GM12878 (cell line): ENCODE results near the gene LCLAT1. TPM values are rescaled to one million over a fixed set of nuclear protein-coding genes. Genes with fewer than 3 reads are reported as not detected.

Experiments used
- ATAC-seq: fragments of 200-7000 bp; cut with Tn5 transposase; 3 replicates; pipeline ENCODE4 v1.9.1; 2020; ENCODE audit warnings: mild to moderate bottlenecking, moderate library complexity
- BruUV-seq: library from RNA; stranded (reverse); fragments of 400-500 nt; replicated peaks from 2 replicates; lab custom pipeline; 2021; lab: Mats Ljungman, UMichigan
- CTCF ChIA-PET: fragments of 300-600 bp; sonication (Branson Sonifier 250); formaldehyde crosslinking; extraction: SDS; loops from one replicate; lab custom pipeline; 2021; ENCODE audit warnings: inconsistent platforms; lab: Yijun Ruan, JAX
- POLR2A ChIA-PET: fragments of 350-600 bp; formaldehyde crosslinking; extraction: SDS; loops from one replicate; lab custom pipeline; 2021; ENCODE audit warnings: inconsistent platforms; lab: Charles Lee
- RAD21 ChIA-PET: fragments of 300-600 bp; sonication (Branson Sonifier 250); formaldehyde crosslinking; loops from one replicate; lab custom pipeline; 2023; ENCODE audit warnings: antibody characterized with exemption; ENCODE audit not compliant: unreplicated experiment; lab: Charles Lee
- SMC1A ChIA-PET: fragments of 300-600 bp; sonication (Branson Sonifier 250); formaldehyde crosslinking; loops from one replicate; lab custom pipeline; 2023; ENCODE audit not compliant: unreplicated experiment, uncharacterized antibody; lab: Charles Lee
- DNase-seq: peaks from one replicate; pipeline ENCODE4 v3.0.0-alpha.2; 2011; ENCODE audit warnings: low read depth, low spot score
- FAIRE-seq: peaks from 3 replicates; lab custom pipeline; 2011; peaks lifted over from hg19 to GRCh38; lab: Jason Lieb, UNC
- H2AFZ ChIP-seq: 2 replicates; pipeline ENCODE4 v1.6.0; 2011; ENCODE audit warnings: low read depth, low read length, control low read depth; ENCODE audit not compliant: control insufficient read depth
- H3K27ac ChIP-seq: 2 replicates; pipeline ENCODE4 v1.5.1; 2011; ENCODE audit warnings: control low read depth; ENCODE audit not compliant: control insufficient read depth, insufficient read depth
- H3K27me3 ChIP-seq, 2 experiments: replicated peaks in 1 of 2; 2 replicates each; pipeline versions ENCODE4 v1.6.0 to v1.6.1; 2011; ENCODE audit warnings: low read length in 1 of 2; ENCODE audit not compliant: control insufficient read depth in 2 of 2, insufficient read depth in 2 of 2
- H3K36me3 ChIP-seq, 2 experiments: 2 replicates each; pipeline ENCODE4 v1.5.1; 2011; ENCODE audit warnings: low read length in 1 of 2; ENCODE audit not compliant: control insufficient read depth in 2 of 2, insufficient read depth in 2 of 2
- H3K4me1 ChIP-seq: 2 replicates; pipeline ENCODE4 v1.6.1; 2011; ENCODE audit warnings: mild to moderate bottlenecking, low read length, moderate library complexity, mixed read lengths; ENCODE audit not compliant: control insufficient read depth, insufficient read depth
- H3K4me2 ChIP-seq: 2 replicates; pipeline ENCODE4 v1.6.0; 2011; ENCODE audit warnings: control low read depth; ENCODE audit not compliant: control insufficient read depth, insufficient read depth
- H3K4me3 ChIP-seq: fragments of 200-600 bp; sonication (generic); 2 replicates; pipeline ENCODE4 v1.5.1; 2016
- H3K79me2 ChIP-seq: 2 replicates; pipeline ENCODE4 v1.6.0; 2011; ENCODE audit warnings: low read length; ENCODE audit not compliant: control insufficient read depth, insufficient read depth
- H3K9ac ChIP-seq: 2 replicates; pipeline ENCODE4 v1.8.0; 2011; ENCODE audit warnings: low read length, control low read depth, mixed read lengths; ENCODE audit not compliant: control insufficient read depth, insufficient read depth
- H3K9me3 ChIP-seq: replicated peaks from 3 replicates; pipeline ENCODE4 v1.5.1; 2011; ENCODE audit warnings: mild to moderate bottlenecking, low read length; ENCODE audit not compliant: control insufficient read depth, insufficient read depth
- H4K20me1 ChIP-seq: 2 replicates; pipeline ENCODE4 v1.6.0; 2011; ENCODE audit not compliant: control insufficient read depth, insufficient read depth
- CBFB ChIP-seq: IDR thresholded peaks from 2 replicates; pipeline ENCODE4 v1.6.1; 2016; ENCODE audit warnings: antibody characterized with exemption, low read depth
- HCFC1 ChIP-seq: fragments of 150-350 bp; IDR thresholded peaks from 2 replicates; pipeline ENCODE4 v1.6.1; 2014; ENCODE audit warnings: low read length
- PML ChIP-seq: IDR thresholded peaks from 2 replicates; pipeline ENCODE4 v1.6.1; 2012; ENCODE audit warnings: low read length, inconsistent platforms
- RFX5 ChIP-seq: IDR thresholded peaks from 2 replicates; pipeline ENCODE4 v1.6.1; 2011; ENCODE audit warnings: low read depth, low read length, improper control_type of control experiment
- SMAD5 ChIP-seq: IDR thresholded peaks from 2 replicates; pipeline ENCODE4 v1.6.1; 2016; ENCODE audit warnings: antibody characterized with exemption, low read depth
- SPI1 ChIP-seq: IDR thresholded peaks from 2 replicates; pipeline ENCODE4 v1.6.1; 2011; ENCODE audit warnings: low read depth, mild to moderate bottlenecking, low read length, moderate library complexity, borderline replicate concordance; ENCODE audit not compliant: insufficient read depth
- SUZ12 ChIP-seq: fragments of 200-600 bp; sonication (generic); IDR thresholded peaks from one replicate; pipeline ENCODE4 v1.6.1; 2018; ENCODE audit warnings: antibody characterized with exemption, mild to moderate bottlenecking; ENCODE audit not compliant: unreplicated experiment
- ZNF207 ChIP-seq: fragments of 450-650 bp; IDR thresholded peaks from 2 replicates; pipeline ENCODE4 v1.6.1; 2014; ENCODE audit warnings: antibody characterized with exemption, mild to moderate bottlenecking, borderline replicate concordance
- ZNF622 ChIP-seq: fragments of 450-650 bp; IDR thresholded peaks from 2 replicates; pipeline ENCODE4 v1.6.1; 2017; ENCODE audit warnings: mild to moderate bottlenecking, inconsistent platforms
- ZNF687 ChIP-seq: fragments of 450-650 bp; IDR thresholded peaks from 2 replicates; pipeline ENCODE4 v1.6.1; 2017; ENCODE audit warnings: mild to moderate bottlenecking, moderate library complexity
- WGBS: methylation state at CpG from one replicate; pipeline ENCODE4 v1.1.6; 2016; ENCODE audit warnings: low lambda C conversion rate; ENCODE audit not compliant: insufficient replicate concordance, insufficient coverage; ENCODE audit errors: missing lambda C conversion rate; 5-methylcytosine and 5-hydroxymethylcytosine counted together
- in situ Hi-C: fragments of 300-500 bp; cut with MboI; formaldehyde crosslinking; loops from 9 replicates; pipeline ENCODE4 v1.14.3; 2018; ENCODE audit warnings: mixed read lengths
- intact Hi-C: fragments of 100-400 bp; cut with micrococcal nuclease; formaldehyde crosslinking; loops from one replicate; pipeline ENCODE4 v1.14.2; 2022; ENCODE audit not compliant: unreplicated experiment
- polyA plus RNA-seq, 11 experiments: library from polyadenylated mRNA; depleted of rRNA in 4 of 11; unstranded in 6 of 11; stranded (reverse) in 5 of 11; fragments of >200 nt; fragmentation: Nextera tagmentation in 4 of 11; fragmentation: Illumina TruSeq in 1 of 11; extraction: Ambion mirVana in 4 of 11; extraction: Trizol in 1 of 11; gene quantifications; 1 replicate in 1 of 11; 2 replicates in 10 of 11; pipeline versions ENCODE4 v1.2.1 to v1.2.3, GENCODE V29; 2011 to 2016; ENCODE audit warnings: inconsistent platforms in 2 of 11, missing spikeins in 2 of 11, low read depth in 1 of 11
- total RNA-seq, 4 experiments: library from RNA; depleted of rRNA in 3 of 4; stranded (reverse); fragments of >200 nt in 3 of 4; fragmentation: Illumina TruSeq in 1 of 4; extraction: Trizol in 1 of 4; gene quantifications; 2 replicates each; pipeline versions ENCODE4 v1.2.1 to v1.2.3, GENCODE V29; 2013 to 2021
- TF ChIP-seq, protein P1 (sequence below): IDR thresholded peaks from 2 replicates; pipeline ENCODE4 v1.6.1; 2011; ENCODE audit warnings: borderline replicate concordance, low read depth, mild to moderate bottlenecking, moderate library complexity, mixed read lengths, low read length; ENCODE audit not compliant: insufficient read depth; ENCODE audit errors: extremely low read length
- TF ChIP-seq, protein P2 (sequence below): IDR thresholded peaks from 2 replicates; pipeline ENCODE4 v1.6.1; 2011; ENCODE audit warnings: mild to moderate bottlenecking, low read depth, low read length, moderate library complexity; ENCODE audit not compliant: insufficient replicate concordance

LCLAT1 gene
- total and polyA plus RNA-seq, 10 of the 15 experiments (the other 5 are each of a cell fraction or from before 2014, with no cell fraction given), result 8.1 to 33.0 (median 15.9) TPM

GRCh38 chr2:30677861-30678385 lies 230.9 kb downstream of the LCLAT1 start (continued):
- TF ChIP-seq ZNF687, result no peak
- TF ChIP-seq, protein P1, sequence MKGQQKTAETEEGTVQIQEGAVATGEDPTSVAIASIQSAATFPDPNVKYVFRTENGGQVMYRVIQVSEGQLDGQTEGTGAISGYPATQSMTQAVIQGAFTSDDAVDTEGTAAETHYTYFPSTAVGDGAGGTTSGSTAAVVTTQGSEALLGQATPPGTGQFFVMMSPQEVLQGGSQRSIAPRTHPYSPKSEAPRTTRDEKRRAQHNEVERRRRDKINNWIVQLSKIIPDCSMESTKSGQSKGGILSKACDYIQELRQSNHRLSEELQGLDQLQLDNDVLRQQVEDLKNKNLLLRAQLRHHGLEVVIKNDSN, result no peak
- TF ChIP-seq SMAD5, result no peak

DNA sequence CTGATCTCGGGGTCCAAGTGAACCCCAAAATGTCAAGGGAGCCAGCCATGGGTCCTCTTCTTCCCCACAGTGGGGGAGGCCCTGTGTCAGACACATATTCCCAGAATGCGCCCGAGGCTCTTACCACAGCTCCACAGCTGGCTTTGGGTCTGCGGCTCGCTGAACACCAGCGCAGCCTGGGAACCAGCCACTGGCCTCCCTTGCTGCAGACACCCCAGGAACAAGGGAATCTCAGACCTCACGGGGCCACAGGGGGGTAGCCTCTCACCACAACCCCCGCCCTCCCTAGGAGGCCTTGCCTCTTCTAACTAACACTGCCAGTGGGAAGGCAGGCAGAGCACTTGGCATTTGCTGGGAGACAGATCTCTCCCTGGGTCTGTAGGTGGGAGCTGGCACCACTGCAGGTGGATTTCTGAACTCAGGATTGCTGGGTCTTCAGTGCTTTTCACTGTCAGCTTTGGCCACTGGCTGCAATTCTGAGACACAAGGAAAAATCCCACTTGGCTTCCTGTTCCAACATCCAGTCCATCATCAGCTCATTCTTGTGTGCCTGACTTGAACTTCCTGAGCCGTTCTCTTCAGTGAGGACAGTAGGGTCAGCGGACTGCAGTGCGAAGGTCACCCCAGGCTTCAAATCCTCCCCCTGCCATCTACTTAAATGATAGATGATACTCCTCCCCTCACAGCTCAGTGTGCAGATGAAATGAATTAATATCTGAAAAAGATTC lies 231.5 kb downstream of the LCLAT1 start:
- WGBS, result 70% methylated on average over 11 of the region's 11 CpGs
- BruUV-seq, result no TSS peak
- Histone ChIP-seq H3K27ac (no peak overlapping the region), H3K4me1 (no peaks in the 10 kb centered on the region), H2AFZ (no peak overlapping the region), H3K9me3 (no peaks in the 10 kb centered on the region; the same call in 2 of the 3 replicates), H3K79me2 (no peaks in the 10 kb centered on the region), H3K36me3 (no peaks in the 10 kb centered on the region), H3K27me3 (no peaks in the 10 kb centered on the region), H3K4me2 (no peak overlapping the region), H3K9ac (no peak overlapping the region), H4K20me1 (no peaks in the 10 kb centered on the region), H3K4me3 (no peak overlapping the region)
- POLR2A ChIA-PET, result no interaction called here
- no peak for DNase-seq
- intact Hi-C loops, result no loop called here
- RAD21 ChIA-PET, result no interaction called here
- in situ Hi-C loops, result no loop called here
- CTCF ChIA-PET, result interaction anchor here (0.9 kb wide), 1 partner anchor 33 kb away, joined by 3 read pairs; no protein-coding TSS in a partner anchor
- ATAC-seq, result no peak
- no peak for FAIRE-seq
- SMC1A ChIA-PET, result no interaction called here
- TF ChIP-seq PML, result no peak
- no peak for TF ChIP-seq SPI1
- TF ChIP-seq, protein P2, sequence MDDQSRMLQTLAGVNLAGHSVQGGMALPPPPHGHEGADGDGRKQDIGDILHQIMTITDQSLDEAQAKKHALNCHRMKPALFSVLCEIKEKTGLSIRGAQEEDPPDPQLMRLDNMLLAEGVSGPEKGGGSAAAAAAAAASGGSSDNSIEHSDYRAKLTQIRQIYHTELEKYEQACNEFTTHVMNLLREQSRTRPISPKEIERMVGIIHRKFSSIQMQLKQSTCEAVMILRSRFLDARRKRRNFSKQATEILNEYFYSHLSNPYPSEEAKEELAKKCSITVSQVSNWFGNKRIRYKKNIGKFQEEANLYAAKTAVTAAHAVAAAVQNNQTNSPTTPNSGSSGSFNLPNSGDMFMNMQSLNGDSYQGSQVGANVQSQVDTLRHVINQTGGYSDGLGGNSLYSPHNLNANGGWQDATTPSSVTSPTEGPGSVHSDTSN, result no peak
- TF ChIP-seq HCFC1, result no peak
- TF ChIP-seq, protein P1, result no peak
- TF ChIP-seq RFX5, result no peak
- no peak for TF ChIP-seq SUZ12
- no peak for TF ChIP-seq CBFB
- TF ChIP-seq ZNF622, result no peak
- no peak for TF ChIP-seq ZNF207
